GM18858 (cell line): ENCODE measurements around the gene POPDC3.
"Not testable (repeated sequence)": the region's sequence is repeated elsewhere in the genome, so short reads cannot be mapped to it uniquely, and the experiment has no call there.

Source experiments
- ATAC-seq: cut with Tn5 transposase; IDR thresholded peaks from one replicate; pipeline ENCODE4 v1.9.1; 2021; ENCODE audit not compliant: unreplicated experiment

The POPDC3 gene

GRCh38 chr6:105179244-105180065 is at the start of gene POPDC3:
Gene POPDC3, minus strand, starts transcription at chr6:105180014. Its CDS starts 18,105 bp downstream, at chr6:105161909.
- no peak for ATAC-seq

DNA sequence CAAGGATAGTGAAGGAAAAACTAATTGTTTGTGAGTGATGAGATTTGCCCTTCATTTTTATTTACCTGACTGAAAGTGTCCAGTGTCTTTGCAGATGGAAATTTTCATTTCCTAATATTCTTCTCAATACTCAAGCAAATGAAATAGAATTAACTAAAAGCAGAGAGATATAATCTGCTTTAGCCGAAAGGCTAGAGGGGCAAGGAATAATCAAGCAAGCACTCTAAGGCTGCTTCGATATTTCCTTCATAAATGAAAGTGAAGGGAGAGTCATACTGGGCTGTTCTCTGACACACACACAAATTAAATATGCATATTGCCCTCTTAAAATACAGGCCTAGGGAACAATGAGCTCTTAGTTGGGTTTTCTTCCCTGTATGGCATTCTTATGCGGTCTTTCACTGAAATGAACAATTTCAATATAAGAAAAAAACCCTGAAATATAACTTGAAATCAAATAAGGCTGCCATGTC is 47.5 kb upstream of the POPDC3 start:
- no peak for ATAC-seq

- ATAC-seq: no peak
Observed at GRCh38 chr6:105226598-105227294, 46.9 kb upstream of the POPDC3 start.

- no peak for ATAC-seq
Observed at GRCh38 chr6:105223242-105223641, 43.4 kb upstream of the POPDC3 start.

DNA sequence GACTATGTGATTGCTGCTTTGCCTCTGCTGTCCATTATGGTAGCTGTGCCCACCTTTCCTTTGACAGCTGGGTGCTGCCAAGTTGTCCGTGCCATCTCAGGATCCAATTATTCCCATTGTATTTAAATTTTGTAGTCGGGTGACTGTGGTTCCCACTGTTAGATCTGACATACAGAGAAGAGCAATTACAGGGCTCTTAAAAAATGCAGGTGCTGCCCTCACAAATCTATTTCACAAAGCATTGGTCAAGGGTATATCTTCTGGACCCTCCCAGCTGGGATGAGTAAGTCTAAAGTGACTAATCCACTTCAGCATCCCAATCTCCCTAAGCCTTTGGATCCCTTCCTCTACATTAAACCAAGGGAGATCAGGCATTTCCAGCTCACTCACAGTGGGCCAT is 41.4 kb upstream of the POPDC3 start:
- not testable (repeated sequence) for ATAC-seq

DNA sequence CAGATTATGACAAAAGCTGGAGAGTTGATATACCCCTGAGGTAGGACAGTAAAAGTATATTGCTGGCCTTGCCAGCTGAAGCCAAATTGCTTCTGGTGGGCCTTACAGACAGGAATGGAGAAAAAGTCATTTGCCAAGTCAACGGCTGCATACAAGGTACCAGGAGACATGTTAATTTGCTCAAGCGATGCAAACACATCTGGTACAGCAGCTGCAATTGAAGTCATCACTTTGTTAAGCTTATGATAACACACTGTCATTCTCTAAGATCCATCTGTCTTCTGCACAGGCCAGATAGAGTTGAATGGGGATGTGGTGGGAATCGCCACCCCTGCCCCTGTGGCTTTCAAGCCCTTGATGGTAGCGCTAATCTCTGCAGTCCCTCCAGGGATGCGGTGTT is 40.4 kb upstream of the POPDC3 start:
- no peak for ATAC-seq

DNA sequence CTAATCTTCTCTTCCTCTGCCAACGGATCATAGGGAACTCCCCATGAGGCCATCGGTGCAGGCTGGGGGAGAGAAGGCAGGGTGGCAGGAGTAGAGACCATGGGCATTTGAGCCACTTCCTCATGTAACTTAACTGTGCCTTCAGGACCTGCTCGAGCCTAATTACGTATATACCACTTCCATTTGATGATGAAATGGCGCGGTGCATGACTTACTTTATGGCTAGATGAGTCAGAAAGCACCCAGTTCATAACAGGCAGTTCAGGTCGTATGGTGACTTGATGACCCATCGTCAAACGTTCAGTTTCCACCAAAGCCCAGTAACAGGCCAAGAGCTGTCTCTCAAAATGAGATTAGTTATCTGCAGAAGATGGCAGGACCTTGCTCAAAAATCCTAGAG is 39.4 kb upstream of the POPDC3 start:
- not testable (repeated sequence) for ATAC-seq

DNA sequence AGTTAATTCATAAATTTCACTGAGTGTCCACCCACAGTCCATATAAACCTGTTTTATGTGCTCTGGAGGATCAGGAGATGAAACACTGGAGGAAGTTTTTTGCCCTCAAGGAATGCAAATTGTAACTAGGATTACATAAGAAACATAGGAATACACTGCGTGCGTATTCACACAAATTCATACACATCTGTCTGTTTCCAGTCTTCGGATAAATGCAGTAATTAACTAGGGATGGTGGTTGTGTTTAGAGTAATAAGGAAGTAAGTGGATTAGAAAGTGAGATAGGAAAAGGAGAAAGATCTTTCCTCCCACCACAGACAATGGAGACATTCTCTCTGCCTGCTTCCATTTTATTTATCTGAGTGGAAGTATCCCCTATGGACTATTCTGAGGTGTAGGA is 35.7 kb upstream of the POPDC3 start:
- ATAC-seq: no peak

DNA sequence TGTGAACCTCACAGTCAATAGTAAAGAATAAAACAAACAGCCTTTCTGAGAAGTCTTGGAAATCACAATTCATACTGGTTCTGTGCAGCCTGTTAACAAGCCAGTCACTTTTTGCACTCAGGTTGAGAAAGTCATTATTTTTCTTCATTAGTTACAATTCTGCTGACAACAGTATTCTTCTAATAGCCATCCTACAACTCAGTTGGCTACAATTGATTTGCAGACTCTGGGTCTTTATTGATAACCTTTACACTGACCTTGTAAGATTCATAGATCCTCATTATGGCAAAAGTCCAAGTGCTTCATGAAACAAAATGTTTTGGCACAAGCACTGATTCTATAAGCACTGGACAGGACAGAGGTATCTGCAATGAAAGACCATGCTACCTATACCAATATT is 34.9 kb upstream of the POPDC3 start:
- no peak for ATAC-seq

- no peak for ATAC-seq
Observed at GRCh38 chr6:105213272-105213671, 33.5 kb upstream of the POPDC3 start.

- ATAC-seq: peak; percentile 81
Observed at GRCh38 chr6:105212587-105212986, 32.8 kb upstream of the POPDC3 start.

DNA sequence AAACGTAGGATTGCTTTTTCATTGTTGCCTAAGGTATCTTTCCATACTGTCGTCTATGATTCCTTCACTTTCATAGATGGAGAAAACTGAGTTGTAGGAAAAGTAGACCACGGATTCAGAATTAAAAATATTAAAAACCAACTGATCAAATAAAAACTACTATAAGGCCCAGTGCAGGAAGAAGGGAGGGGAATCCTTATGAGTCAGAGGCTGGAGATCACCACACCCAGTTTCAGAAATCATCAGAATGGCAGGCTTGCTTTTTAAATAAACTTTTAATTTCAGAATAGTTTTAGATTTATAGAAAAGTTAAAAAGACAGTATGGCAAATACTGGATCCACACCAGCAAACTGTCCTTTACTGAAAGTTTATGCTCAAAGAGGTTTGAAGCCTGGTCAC is 32.0 kb upstream of the POPDC3 start:
- ATAC-seq: no peak

GRCh38 chr6:105210932-105211531 is 31.2 kb upstream of the POPDC3 start:
- ATAC-seq: no peak

GRCh38 chr6:105209950-105210706 is 30.3 kb upstream of the POPDC3 start:
- ATAC-seq: no peak

DNA sequence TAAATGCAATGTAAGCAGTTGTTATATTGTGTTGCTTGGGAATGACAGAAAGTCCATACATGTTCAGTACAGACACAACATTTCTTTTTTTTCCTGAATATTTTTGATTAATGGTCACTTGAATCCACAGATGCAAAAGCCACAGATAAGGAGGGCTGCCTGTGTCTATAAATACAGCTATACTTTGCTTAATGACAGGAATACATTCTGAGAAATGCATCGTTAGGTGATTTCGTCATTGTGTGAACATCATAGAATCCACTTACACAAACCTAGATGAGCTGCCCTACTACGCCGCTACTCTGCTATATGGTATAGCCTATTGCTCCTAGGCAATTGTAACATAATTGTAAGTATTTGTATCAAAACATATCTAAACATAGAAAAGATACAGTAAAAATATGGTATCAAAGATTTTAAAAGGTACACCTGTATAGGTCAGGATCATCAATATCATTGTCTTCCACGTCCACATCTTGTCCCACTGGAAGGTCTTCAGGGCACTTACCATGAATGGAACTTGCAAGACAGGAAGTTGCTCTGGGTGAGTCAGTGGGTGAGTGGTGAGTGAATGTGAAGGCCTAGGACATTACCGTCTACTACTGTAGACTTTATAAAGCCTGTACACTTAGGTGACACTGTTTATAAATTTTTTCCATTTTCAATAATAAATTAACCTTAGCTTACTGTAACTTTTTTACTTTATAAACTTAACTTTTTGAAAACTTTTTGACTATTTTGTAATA is 27.9 kb upstream of the POPDC3 start:
- ATAC-seq: no peak

DNA sequence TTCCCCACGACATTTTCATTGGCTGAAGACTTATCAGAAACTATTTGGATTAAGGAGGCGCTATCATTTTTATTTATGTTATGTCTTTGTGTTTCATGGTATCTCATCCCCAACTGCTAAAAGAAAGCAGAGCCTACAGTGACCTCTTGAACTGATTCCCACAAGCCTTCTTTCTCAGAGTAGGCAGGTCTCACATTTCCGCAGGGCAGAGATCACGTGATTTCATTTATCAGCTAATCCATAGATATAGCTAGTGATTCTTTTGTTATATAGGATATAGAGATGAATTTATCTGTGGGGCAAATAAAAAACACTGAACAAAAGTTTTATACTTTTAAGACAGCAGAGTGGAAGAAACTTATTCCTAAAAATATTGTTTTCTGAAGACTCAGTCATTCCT is 25.0 kb upstream of the POPDC3 start:
- no peak for ATAC-seq

DNA sequence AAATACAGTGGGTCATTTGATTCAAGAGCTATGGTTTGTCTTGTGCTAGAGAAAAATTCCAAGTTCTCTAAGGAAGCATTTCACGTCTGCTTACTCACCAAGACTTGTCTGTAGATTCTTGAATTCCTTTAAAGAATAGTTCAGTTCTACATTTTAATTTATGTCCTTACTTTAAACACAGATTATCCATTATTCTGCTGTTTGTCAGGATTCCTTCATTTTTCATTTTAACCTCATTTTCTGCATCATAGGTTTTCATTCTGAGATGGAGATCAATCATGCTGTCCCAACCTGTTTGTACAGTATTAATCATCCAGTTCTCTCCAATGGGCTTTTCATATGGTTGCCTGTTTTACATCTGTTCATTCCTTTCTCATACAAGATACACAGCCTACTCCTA is 24.5 kb upstream of the POPDC3 start:
- ATAC-seq: no peak

DNA sequence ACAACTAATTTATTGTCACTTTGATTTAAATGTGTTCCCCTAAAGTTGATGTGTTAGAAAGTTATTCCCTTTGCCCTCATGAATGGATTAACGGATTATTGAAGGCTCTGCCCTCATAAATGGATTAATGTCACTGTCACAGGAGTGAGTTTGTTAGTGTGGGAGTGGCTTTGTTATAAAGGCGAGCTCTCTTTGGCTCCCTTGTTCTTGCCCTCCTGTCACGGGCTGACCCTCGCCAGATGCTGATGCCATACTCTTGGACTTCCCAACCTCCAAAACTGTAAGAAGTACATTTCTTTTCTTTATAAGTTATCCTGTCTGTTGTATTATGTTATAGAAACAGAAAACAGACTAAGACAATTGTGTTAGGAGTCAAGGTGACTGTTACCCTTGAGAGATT is 22.7 kb upstream of the POPDC3 start:
- ATAC-seq: no peak

- ATAC-seq: no peak
Observed at GRCh38 chr6:105200133-105200730, 20.4 kb upstream of the POPDC3 start.

DNA sequence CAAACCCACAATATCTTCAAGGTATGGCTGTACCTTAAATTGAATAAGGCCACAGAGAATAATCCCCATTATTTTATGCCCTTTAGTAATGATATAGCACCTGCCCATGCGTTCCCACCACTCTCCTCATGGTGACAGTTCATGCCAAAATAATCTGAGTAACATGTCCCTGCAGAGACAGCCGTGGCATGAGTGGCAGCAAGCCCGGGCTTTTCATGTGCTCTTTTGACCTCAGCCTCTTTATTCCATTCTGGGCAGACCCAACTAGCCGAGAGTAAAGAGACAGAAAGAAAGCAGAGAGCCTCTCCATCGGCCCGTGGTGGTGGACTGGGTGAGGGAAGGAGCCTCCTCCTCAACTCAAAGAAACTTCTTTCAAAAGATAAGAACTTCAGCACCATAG is 19.9 kb upstream of the POPDC3 start:
- no peak for ATAC-seq
